22Rv1 (cell line): Measurements from ENCODE around the gene KLF6.

Experiments
- ZFX ChIP-seq: fragments of 450-650 bp; IDR thresholded peaks from 2 replicates; pipeline ENCODE4 v1.6.1; 2017; ENCODE audit warnings: antibody characterized with exemption, borderline replicate concordance
- TF ChIP-seq, protein P1 (sequence below): fragments of 450-650 bp; IDR thresholded peaks from 2 replicates; pipeline ENCODE4 v1.5.1; 2017; ENCODE audit warnings: mild to moderate bottlenecking

DNA sequence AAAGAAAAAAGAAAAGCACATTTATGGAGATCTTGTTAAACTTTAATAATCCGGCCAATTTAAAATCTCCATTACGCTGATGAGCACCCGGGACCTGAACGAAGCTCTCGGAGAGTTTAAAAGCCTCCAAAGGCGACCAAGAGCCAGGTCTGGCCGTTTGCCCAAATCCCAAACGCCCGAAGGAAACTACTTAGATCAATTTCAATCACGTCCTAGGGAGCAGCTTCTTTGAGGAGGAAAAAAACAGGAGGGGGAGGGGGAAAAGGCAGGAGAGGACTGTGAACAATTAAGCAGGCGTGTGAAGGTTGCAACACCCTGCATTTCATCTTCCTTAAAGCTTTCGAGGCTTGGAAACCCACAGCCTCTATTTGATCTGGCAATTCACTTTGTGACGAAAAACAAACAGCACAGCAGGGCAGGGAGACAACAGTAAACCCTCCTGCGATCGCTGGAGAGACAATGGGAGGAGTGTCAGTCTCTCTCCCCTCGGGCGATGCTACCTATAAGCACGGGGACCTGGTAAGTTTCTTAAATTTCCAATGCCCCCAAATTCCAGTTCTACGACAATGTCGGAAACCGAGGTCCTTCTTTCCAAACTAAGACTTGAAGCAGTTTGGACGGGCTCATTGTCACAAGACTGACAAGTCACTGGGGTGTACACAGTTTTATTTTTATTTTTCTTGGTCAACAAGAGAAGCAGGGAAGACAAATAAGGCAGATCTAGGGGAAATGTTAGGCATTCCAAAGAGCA, 1.2 kb downstream of the KLF6 start:
- TF ChIP-seq, protein P1, sequence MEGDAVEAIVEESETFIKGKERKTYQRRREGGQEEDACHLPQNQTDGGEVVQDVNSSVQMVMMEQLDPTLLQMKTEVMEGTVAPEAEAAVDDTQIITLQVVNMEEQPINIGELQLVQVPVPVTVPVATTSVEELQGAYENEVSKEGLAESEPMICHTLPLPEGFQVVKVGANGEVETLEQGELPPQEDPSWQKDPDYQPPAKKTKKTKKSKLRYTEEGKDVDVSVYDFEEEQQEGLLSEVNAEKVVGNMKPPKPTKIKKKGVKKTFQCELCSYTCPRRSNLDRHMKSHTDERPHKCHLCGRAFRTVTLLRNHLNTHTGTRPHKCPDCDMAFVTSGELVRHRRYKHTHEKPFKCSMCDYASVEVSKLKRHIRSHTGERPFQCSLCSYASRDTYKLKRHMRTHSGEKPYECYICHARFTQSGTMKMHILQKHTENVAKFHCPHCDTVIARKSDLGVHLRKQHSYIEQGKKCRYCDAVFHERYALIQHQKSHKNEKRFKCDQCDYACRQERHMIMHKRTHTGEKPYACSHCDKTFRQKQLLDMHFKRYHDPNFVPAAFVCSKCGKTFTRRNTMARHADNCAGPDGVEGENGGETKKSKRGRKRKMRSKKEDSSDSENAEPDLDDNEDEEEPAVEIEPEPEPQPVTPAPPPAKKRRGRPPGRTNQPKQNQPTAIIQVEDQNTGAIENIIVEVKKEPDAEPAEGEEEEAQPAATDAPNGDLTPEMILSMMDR, result no peak
- no peak for TF ChIP-seq ZFX
